HG03045 (cell line): ENCODE data around the gene SFMBT1.
"Not testable (repeated sequence)": the region's sequence is repeated elsewhere in the genome, so short reads cannot be mapped to it uniquely, and the experiment has no call there.

ENCODE experiments used
- ATAC-seq: cut with Tn5 transposase; IDR thresholded peaks from one replicate; pipeline ENCODE4 v1.9.1; 2021; ENCODE audit warnings: mild to moderate bottlenecking, moderate library complexity; ENCODE audit not compliant: unreplicated experiment

The SFMBT1 gene

GRCh38 chr3:53038679-53039375 lies 7.0 kb downstream of the SFMBT1 start:
- no peak for ATAC-seq

GRCh38 chr3:53035825-53036619 lies 9.9 kb downstream of the SFMBT1 start:
- no peak for ATAC-seq

GRCh38 chr3:53035018-53035417 lies 10.9 kb downstream of the SFMBT1 start:
- ATAC-seq: not testable (repeated sequence)

GRCh38 chr3:53034411-53034810 lies 11.5 kb downstream of the SFMBT1 start:
- ATAC-seq: not testable (repeated sequence)

- ATAC-seq: no peak
Measured at GRCh38 chr3:53032609-53033008, 13.3 kb downstream of the SFMBT1 start.

GRCh38 chr3:53030619-53031449 lies 15.0 kb downstream of the SFMBT1 start:
- ATAC-seq: no peak

- ATAC-seq: no peak
Measured at GRCh38 chr3:53028641-53029040, 17.2 kb downstream of the SFMBT1 start.

- no peak for ATAC-seq
Measured at GRCh38 chr3:53027254-53027844, 18.5 kb downstream of the SFMBT1 start.

GRCh38 chr3:53026382-53027162 lies 19.3 kb downstream of the SFMBT1 start:
- ATAC-seq: no peak

GRCh38 chr3:53024315-53024714 lies 21.6 kb downstream of the SFMBT1 start:
- no peak for ATAC-seq

- no peak for ATAC-seq
Measured at GRCh38 chr3:53023072-53023823, 22.6 kb downstream of the SFMBT1 start.

- ATAC-seq: no peak
Measured at GRCh38 chr3:53022647-53023046, 23.2 kb downstream of the SFMBT1 start.

- ATAC-seq: no peak
Measured at GRCh38 chr3:53016236-53016635, 29.6 kb downstream of the SFMBT1 start.

- no peak for ATAC-seq
Measured at GRCh38 chr3:53011324-53011723, 34.5 kb downstream of the SFMBT1 start.

- ATAC-seq: no peak
Measured at GRCh38 chr3:53009826-53010539, 35.9 kb downstream of the SFMBT1 start.

- ATAC-seq: no peak
Measured at GRCh38 chr3:53008932-53009331, 36.9 kb downstream of the SFMBT1 start.

GRCh38 chr3:53005854-53006513 lies 39.9 kb downstream of the SFMBT1 start:
- no peak for ATAC-seq

- no peak for ATAC-seq
Measured at GRCh38 chr3:53005338-53005737, 40.5 kb downstream of the SFMBT1 start.
